Embryonic facial prominence (tissue), 1 donor: ENCODE data around the gene SP6.

ENCODE experiments used
- DNase-seq: peaks from one replicate; pipeline ENCODE4 v3.0.0-alpha.2; 2016; ENCODE audit errors: extremely low spot score

Gene SP6

GRCh38 chr17:47879776-47880454, 29.0 kb upstream of the SP6 start:
- no peak for DNase-seq

- DNase-seq = no peak
These were observed 28.1 kb upstream of the SP6 start for GRCh38 chr17:47879028-47879585.

DNA sequence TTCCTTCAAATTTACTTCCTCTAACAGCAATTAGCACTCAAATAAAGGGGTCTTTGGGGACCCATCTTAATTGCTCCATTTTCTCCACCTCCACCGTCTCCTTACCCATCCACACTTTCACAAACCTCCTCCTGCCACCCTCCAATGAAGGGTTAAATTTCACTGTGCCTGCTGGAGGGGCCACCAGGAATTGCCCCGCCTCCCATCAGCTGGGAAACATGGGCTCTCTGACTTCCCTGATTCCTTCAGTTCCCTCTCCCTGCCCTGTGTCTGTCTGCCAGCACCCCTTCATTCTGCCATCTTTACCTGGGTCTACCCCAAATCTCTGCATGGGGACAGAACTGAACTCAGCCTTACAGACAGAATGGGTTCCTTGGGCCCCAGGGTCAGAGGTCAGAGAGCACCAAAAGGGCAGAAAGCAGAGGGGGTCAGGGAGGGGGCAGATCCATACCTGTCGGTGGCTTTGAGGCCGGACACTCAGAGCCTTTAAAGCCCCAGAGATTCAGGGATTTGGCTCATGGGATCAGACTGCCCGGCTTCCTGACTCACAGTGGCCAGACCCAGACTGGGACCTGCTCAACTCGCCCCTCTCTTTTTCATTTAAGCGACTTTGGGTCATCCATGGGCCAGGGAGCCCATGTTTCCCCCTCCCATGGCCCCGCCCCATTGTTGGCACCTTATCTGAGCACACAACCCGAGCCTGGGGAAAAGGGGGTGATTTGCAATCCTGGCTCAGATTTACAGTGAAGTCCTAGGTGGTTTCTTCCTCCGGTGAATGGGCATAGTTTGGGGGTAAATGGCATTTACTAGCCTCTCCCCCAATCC, 27.5 kb upstream of the SP6 start:
- no peak for DNase-seq

- DNase-seq = no peak
These were observed 26.5 kb upstream of the SP6 start for GRCh38 chr17:47877368-47878034.

GRCh38 chr17:47875011-47875985, 24.3 kb upstream of the SP6 start:
- no peak for DNase-seq

- no peak for DNase-seq
These were observed 22.5 kb upstream of the SP6 start for GRCh38 chr17:47873200-47874090.

GRCh38 chr17:47872651-47873161, 21.7 kb upstream of the SP6 start:
- no peak for DNase-seq

DNA sequence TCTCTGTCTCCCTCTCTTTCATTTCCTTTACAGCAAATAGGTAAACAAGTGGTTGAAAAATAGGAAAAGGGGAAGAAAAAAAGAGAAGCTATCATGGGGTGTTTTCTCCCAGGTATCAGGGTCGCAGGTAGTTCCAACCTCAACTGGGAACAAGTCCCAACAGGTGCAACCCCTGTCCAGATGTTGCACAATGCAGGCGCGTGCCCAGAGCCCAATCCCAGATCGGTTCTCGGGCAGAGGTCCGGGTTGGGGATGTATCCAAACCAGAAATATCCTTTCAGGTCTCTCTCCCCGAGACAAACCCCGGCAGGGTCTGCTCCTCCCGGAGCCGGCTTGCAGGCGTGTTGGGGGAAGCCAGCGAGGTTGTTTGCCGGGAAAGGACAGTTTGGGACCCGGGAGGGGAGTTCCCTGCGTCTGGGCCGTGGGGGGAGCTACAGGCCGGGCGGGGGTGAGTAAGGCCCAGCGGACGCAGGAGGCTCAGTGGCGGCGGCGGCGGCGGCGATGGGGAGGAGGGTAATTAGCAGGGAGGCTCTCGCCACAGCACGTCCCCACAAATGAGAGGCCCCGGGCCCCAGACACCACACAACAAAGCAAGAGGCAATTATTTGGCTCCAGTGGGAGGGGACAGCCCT, 21.2 kb upstream of the SP6 start:
- no peak for DNase-seq

DNA sequence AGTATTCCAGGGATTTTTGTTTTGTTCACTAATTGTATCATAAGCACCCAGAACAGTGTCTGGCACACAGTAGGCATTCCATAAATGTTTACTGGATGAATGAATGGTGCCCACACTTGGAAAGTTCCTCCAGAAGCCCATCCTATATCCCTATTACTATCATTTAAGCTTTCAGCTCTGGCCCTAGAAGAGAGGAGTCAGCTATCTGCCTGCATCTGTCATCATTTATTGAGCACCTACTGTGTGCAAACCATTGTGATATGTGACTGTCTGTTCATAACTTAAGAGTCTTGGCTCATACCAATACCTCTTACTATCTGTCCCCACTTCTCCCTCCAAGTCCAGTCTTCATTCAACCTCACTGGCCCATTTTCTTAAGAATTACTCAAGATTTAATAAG, 20.1 kb upstream of the SP6 start:
- DNase-seq = no peak

- DNase-seq = no peak
These were observed 19.1 kb upstream of the SP6 start for GRCh38 chr17:47870056-47870455.

DNA sequence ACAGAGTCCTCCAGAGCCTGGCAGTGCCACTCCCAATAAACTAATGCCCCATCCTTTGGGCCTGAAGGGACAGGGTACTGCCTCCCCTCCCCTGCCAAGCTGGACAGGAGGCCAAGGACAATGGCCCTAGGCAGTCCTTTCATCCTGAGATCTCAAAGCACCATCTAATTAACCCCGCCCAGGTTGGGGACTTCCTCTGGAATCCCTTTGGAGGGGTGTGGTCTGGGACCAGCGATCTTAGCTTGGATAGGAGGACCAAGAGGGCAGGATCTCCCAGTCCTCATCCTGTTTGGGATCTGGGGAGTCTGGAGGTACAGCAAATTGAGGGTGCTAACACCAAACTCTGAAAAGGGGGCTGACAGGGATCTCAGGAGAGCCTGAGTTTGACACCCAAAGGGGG, 18.2 kb upstream of the SP6 start:
- no peak for DNase-seq

DNA sequence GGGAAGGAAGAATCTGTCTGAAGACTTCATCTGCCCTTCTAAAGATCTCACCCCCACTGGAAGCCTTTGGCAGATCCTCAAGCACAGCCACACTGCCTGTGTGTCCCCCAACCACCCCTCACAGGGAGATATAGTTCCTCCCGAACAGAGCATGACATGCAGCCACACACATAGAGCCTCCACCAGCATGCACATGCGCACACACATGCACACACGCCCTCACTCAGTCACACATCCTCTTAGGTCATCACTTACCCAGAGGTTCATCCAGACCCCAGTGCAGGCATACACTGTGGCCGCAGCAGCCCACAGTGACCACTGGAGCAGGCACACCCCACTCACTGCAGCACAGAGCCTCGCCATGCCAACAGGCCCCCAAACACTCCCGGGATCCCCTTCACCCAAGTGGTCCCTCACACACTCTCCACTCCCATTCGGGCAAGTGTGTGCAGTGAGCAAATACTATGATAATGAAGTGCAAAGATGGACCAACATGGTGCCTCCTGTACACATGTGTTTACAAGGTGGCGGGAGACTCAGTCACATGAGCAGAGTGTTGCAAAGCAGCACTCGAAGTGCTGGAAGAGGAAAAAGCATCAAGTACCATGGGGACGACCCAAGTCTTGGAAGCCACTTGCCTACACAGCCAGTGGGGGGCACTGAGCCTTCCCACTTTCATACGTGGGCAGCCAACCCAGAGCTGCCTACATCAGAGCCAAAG, 17.0 kb upstream of the SP6 start:
- no peak for DNase-seq

- no peak for DNase-seq
These were observed 16.0 kb upstream of the SP6 start for GRCh38 chr17:47866941-47867340.

DNA sequence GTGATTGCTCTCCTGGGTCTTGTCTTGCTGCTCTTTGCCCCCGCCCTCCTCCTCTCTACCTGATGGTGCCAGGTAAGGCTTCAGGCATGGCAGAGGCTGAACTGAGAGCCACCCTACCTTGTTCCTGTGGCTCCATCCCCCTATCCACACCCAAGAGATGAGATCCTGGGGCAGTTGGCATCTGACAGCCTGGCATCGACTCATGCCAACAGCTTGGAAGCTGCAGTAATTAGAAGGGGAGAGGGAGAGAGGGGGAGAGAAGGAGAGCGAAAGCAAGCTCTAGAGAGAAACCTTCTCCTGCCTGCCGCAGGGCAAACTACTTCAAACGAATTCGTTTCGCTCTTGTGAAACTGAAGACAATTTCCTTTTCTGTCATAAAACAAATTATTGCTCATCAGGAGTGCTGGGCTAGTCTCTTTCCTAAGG, 13.8 kb upstream of the SP6 start:
- no peak for DNase-seq

DNA sequence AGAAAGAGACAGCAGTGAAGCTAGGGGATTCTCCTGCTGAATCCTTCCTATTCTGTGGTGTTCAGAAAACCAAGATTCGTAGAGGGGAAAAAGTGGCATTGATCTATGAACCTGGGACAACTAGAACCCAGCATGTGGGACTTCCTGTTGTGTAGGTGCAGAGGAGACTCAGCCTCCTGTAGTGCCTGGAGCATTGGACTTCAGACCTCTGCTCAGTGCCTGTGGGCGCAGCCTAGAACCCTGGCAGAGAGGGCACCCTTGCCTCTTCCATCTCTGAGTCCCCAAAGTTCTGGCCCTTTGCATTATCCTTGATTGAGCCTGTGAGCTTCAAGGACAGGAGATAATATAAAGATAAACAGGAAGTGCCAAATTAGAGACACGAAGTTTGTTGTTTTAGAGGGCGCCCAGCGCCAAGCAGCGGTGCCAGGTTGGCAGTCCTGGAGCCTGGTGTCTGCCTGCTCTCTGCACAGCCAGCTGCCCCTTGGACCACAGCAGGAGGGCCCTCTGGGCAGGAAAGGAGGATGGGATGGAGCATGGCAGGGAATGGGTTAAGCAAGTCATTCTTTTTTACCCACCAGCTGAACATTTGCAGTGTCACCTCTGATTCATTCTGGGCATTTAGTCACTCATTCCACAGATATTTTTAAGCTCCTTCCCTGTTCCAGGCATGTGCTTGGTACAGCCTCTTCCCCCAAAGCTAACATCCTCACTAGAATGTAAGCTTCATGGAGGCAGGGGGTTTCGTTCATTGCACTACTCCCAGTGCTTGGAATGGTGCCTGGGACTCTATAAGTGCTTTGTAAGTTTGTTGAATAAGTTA, 11.9 kb upstream of the SP6 start:
- DNase-seq = no peak

GRCh38 chr17:47860386-47860785, 9.4 kb upstream of the SP6 start:
- DNase-seq = no peak

DNA sequence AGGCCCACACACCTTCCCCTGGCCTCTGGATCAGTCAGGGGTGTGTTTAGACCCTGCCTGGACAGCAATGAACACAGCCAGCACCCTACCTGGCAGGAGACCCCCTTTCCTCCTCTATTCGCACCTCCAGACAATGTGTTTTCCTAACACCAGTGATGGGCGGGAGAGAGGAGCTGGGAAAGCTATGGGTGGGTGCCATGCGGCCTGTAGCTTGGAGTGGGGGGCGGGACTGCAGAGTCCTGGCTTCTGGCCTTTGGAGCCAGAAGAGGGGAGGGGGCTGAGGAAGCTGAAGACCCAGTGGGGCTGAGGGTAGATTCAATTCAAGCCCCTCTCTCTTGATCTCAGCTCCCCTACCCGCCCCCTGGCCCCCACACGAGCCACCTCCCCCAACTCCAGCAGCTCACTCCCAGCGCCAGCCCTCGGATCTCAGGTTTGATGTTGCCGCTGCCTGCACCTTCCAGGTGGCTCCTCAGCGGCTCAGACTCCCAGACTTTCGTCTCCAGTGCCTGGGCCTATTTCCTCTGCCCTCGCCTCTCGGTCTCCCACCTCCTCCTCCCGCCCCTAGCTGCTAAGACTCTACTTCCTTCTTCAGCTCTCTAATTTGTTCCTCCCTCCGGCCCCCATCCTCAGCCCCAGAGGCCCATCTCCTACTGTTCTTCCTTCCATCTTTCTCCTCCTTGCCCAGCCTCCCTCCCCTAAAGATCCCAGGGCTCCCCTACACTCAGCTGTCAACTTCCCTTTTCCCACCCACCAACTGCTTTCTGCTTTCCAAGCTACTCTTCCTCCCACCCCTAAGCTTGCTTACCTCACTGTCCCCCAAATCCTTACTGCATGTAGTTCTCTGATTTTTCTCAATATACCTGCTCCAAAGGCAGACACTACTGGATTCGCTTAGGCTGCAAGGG, 6.8 kb upstream of the SP6 start:
- DNase-seq = no peak
